PC-9 (cell line): Measurements from ENCODE around the gene RIPK3. TPM values are rescaled to one million over a fixed set of nuclear protein-coding genes. Genes with fewer than 3 reads are reported as not detected.

ENCODE experiments used
- BruUV-seq: library from RNA; stranded (reverse); fragments of 400-500 nt; replicated peaks from 2 replicates; lab custom pipeline; 2021; lab: Mats Ljungman, UMichigan
- CTCF ChIA-PET: fragments of 300-600 bp; sonication (Branson Sonifier 250); formaldehyde crosslinking; loops from one replicate; lab custom pipeline; 2022; ENCODE audit warnings: antibody characterized with exemption; lab: Charles Lee
- POLR2A ChIA-PET: fragments of 300-600 bp; sonication (Branson Sonifier 250); formaldehyde crosslinking; loops from one replicate; lab custom pipeline; 2022; ENCODE audit warnings: antibody characterized with exemption; ENCODE audit not compliant: unreplicated experiment; lab: Charles Lee
- DNase-seq, 2 experiments: peaks; one replicate each; pipeline versions ENCODE4 v3.0.0 to v3.0.0-alpha.2; 2015 to 2022; ENCODE audit warnings: mixed read lengths in 1 of 2
- H2AFZ ChIP-seq: fragments of 200-600 bp; sonication (generic); 2 replicates; pipeline ENCODE4 v1.8.1; 2017; ENCODE audit warnings: antibody characterized with exemption
- H3F3A ChIP-seq: fragments of 200-600 bp; sonication (generic); 2 replicates; pipeline ENCODE4 v1.8.1; 2017; ENCODE audit warnings: antibody characterized with exemption, mild to moderate bottlenecking, low read depth; ENCODE audit not compliant: insufficient read depth
- H3K27ac ChIP-seq: fragments of 200-600 bp; sonication (generic); 2 replicates; pipeline ENCODE4 v1.6.1; 2016; ENCODE audit warnings: mixed run types
- H3K27me3 ChIP-seq: fragments of 200-600 bp; sonication (generic); 2 replicates; pipeline ENCODE4 v1.6.1; 2016; ENCODE audit warnings: low read depth, mixed run types; ENCODE audit not compliant: insufficient read depth
- H3K36me3 ChIP-seq: fragments of 200-600 bp; sonication (generic); 2 replicates; pipeline ENCODE4 v1.6.1; 2016; ENCODE audit warnings: low read depth, mixed run types
- H3K4me1 ChIP-seq: fragments of 200-600 bp; sonication (generic); replicated peaks from 2 replicates; pipeline ENCODE4 v1.6.1; 2016; ENCODE audit warnings: mixed run types; ENCODE audit not compliant: insufficient read depth
- H3K4me2 ChIP-seq: fragments of 200-600 bp; sonication (generic); 2 replicates; pipeline ENCODE4 v1.6.1; 2017; ENCODE audit warnings: mixed run types
- H3K4me3 ChIP-seq: fragments of 200-600 bp; sonication (generic); 2 replicates; pipeline ENCODE4 v1.6.1; 2016; ENCODE audit warnings: mixed run types
- H3K79me2 ChIP-seq: fragments of 200-600 bp; sonication (generic); 2 replicates; pipeline ENCODE4 v1.6.1; 2017; ENCODE audit warnings: low read depth, mixed run types
- H3K9me2 ChIP-seq: fragments of 200-600 bp; sonication (generic); 2 replicates; pipeline ENCODE4 v1.8.1; 2017; ENCODE audit warnings: mild to moderate bottlenecking; ENCODE audit not compliant: insufficient read depth
- H3K9me3 ChIP-seq: fragments of 200-600 bp; sonication (generic); 2 replicates; pipeline ENCODE4 v1.8.1; 2016; ENCODE audit warnings: low read depth; ENCODE audit not compliant: insufficient read depth
- H4K20me1 ChIP-seq: fragments of 200-600 bp; sonication (generic); 2 replicates; pipeline ENCODE4 v1.8.1; 2017; ENCODE audit not compliant: insufficient read depth
- EZH2 ChIP-seq: fragments of 200-600 bp; sonication (generic); IDR thresholded peaks from 2 replicates; pipeline ENCODE4 v1.8.0; 2017; ENCODE audit warnings: antibody characterized with exemption, low read depth
- intact Hi-C: fragments of 100-400 bp; cut with micrococcal nuclease; formaldehyde crosslinking; loops from one replicate; pipeline ENCODE4 v1.10.0; 2022; ENCODE audit not compliant: unreplicated experiment
- total RNA-seq: library from RNA; stranded (reverse); gene quantifications from 2 replicates; pipeline ENCODE4 v1.2.3, GENCODE V29; 2021
- TF ChIP-seq, protein P1 (sequence below): fragments of 200-600 bp; sonication (generic); conservative IDR thresholded peaks from 2 replicates; pipeline ENCODE4 v1.6.1; 2017; ENCODE audit warnings: mixed run types, antibody characterized with exemption, mild to moderate bottlenecking, moderate library complexity

Gene RIPK3
- total RNA-seq, 1 experiment from 2014 or later = 6.4 TPM

DNA sequence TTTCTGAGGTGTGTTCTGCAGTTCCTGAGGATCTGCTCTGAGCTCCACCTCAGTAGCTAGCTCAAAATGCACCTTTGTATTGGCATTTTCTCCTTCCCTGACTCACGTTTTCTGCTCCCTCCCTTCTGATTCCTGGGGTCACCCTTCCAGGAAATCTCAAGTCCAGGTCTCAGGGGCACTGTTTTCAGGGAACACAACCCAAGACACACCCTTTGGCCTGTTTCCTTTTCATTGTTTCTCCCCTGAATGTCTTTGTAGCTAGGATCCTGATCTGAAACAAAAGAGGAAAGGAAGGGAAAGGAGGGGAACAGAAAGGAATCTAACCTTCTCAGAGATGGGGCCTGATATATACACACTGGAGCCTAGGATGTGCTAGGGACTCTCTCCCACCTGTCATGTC, 7.3 kb upstream of the RIPK3 start:
- Histone ChIP-seq H3K4me2 (no peak overlapping the region), H3K9me2 (no peaks in the 10 kb centered on the region), H3F3A (no peaks in the 10 kb centered on the region), H3K9me3 (no peaks in the 10 kb centered on the region), H3K79me2 (no peaks in the 10 kb centered on the region), H3K27me3 (no peaks in the 10 kb centered on the region), H2AFZ (no peak overlapping the region), H4K20me1 (no peaks in the 10 kb centered on the region), H3K4me3 (no peak overlapping the region), H3K27ac (no peak overlapping the region), H3K36me3 (no peaks in the 10 kb centered on the region), H3K4me1 (no peaks in the 10 kb centered on the region)
- no TSS peak for BruUV-seq
- TF ChIP-seq, protein P1, sequence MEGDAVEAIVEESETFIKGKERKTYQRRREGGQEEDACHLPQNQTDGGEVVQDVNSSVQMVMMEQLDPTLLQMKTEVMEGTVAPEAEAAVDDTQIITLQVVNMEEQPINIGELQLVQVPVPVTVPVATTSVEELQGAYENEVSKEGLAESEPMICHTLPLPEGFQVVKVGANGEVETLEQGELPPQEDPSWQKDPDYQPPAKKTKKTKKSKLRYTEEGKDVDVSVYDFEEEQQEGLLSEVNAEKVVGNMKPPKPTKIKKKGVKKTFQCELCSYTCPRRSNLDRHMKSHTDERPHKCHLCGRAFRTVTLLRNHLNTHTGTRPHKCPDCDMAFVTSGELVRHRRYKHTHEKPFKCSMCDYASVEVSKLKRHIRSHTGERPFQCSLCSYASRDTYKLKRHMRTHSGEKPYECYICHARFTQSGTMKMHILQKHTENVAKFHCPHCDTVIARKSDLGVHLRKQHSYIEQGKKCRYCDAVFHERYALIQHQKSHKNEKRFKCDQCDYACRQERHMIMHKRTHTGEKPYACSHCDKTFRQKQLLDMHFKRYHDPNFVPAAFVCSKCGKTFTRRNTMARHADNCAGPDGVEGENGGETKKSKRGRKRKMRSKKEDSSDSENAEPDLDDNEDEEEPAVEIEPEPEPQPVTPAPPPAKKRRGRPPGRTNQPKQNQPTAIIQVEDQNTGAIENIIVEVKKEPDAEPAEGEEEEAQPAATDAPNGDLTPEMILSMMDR = no peak
- no peak for TF ChIP-seq EZH2
- POLR2A ChIA-PET = interaction anchor here (0.6 kb wide), 1 partner anchor 33 kb away, joined by 3 read pairs; no protein-coding TSS in a partner anchor
- intact Hi-C loops = no loop called here
- CTCF ChIA-PET = interaction anchor here (1.1 kb wide), 1 partner anchor 84 kb away, joined by 5 read pairs; no protein-coding TSS in a partner anchor
- no peak for DNase-seq

DNA sequence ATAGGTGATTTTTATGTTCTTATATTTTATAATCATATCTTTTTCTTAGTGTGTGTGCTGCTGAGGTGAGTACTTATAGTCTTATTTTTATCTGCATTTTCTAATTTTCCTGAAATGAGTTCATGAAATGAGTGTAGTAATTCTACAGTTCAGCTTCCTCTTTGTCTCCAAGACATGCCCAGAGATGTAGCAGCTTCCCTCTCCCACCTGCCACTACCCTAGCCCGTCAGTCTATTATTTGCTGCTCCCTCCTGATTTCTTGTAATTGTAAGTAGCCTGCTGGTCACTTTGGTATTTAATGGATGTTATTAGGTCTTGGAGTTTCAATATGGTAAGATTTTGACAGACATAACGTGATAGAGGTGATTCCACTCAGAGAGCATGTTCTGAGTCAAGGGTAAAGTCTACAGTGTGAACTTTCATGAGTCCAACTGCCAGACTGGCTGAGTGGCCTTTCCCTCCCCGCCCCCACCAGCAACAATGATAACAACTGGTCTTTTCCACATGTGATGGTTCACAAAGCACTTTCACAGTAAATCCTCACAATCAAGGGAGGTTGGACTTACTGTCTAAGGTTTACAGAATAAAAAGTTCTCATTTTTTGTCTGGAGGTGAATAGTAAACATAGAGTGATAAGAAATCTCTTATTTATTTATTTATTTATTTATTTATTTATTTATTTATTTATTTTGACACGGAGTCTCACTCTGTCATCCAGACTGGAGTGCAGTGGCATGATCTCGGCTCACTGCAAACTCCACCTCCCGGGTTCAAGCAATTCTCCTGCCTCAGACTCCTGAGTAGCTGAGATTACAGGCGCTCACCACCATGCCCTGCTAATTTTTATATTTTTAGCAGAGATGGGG, 4.2 kb upstream of the RIPK3 start:
- ChIA-PET POLR2A (no interaction called here), CTCF (no interaction called here)
- no TSS peak for BruUV-seq

DNA sequence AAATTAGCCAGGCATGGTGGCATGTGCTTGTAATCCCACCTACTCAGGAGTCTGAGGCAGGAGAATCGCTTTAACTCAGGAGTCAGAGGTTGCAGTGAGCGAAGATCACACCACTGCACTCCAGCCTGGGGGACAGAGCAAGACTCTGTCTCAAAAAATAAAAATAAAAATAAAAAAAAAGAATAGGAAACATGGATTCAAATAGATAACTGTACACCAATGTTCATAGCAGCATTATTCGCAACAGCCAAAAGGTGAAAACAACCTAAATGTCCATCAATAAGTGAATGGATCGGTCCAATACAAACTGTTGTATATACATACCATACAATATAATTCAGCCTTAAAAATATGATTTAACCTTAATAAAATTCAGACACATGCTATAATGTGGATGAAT, 3.1 kb upstream of the RIPK3 start:
- H3K27ac ChIP-seq = no peak overlapping the region
- POLR2A ChIA-PET = no interaction called here
- no TSS peak for BruUV-seq
- no peaks in the 10 kb centered on the region for H3K27me3 ChIP-seq
- DNase-seq = no peak
- no peaks in the 10 kb centered on the region for H4K20me1 ChIP-seq
- TF ChIP-seq, protein P1 = no peak
- TF ChIP-seq EZH2 = no peak
- no peaks in the 10 kb centered on the region for H3K9me3 ChIP-seq
- intact Hi-C loops = no loop called here
- CTCF ChIA-PET = no interaction called here
- H2AFZ ChIP-seq = no peak overlapping the region
- H3K4me1 ChIP-seq = no peaks in the 10 kb centered on the region
- H3K79me2 ChIP-seq = no peaks in the 10 kb centered on the region
- no peaks in the 10 kb centered on the region for H3K9me2 ChIP-seq
- H3F3A ChIP-seq = no peaks in the 10 kb centered on the region
- no peak overlapping the region for H3K4me2 ChIP-seq
- no peaks in the 10 kb centered on the region for H3K36me3 ChIP-seq
- no peak overlapping the region for H3K4me3 ChIP-seq

More for the DNA sequence above, 4.2 kb upstream of the RIPK3 start:
- H4K20me1 ChIP-seq = no peaks in the 10 kb centered on the region
- H3K79me2 ChIP-seq = no peaks in the 10 kb centered on the region
- no peaks in the 10 kb centered on the region for H3K36me3 ChIP-seq
- DNase-seq = no peak
- H3K27me3 ChIP-seq = no peaks in the 10 kb centered on the region
- H3K9me2 ChIP-seq = no peaks in the 10 kb centered on the region
- H3F3A ChIP-seq = no peaks in the 10 kb centered on the region
- intact Hi-C loops = no loop called here
- no peaks in the 10 kb centered on the region for H3K9me3 ChIP-seq
- no peaks in the 10 kb centered on the region for H3K4me1 ChIP-seq
- TF ChIP-seq, protein P1 = no peak
- TF ChIP-seq EZH2 = no peak
- H3K4me2 ChIP-seq = no peak overlapping the region
- H3K4me3 ChIP-seq = no peak overlapping the region
- H3K27ac ChIP-seq = no peak overlapping the region
- no peak overlapping the region for H2AFZ ChIP-seq
